GM18858 (cell line): ENCODE data around the gene PAPPA2.
"Not testable (repeated sequence)": the region's sequence is repeated elsewhere in the genome, so short reads cannot be mapped to it uniquely, and the experiment has no call there.

Experiments
- ATAC-seq: cut with Tn5 transposase; IDR thresholded peaks from one replicate; pipeline ENCODE4 v1.9.1; 2021; ENCODE audit not compliant: unreplicated experiment

The PAPPA2 gene

DNA sequence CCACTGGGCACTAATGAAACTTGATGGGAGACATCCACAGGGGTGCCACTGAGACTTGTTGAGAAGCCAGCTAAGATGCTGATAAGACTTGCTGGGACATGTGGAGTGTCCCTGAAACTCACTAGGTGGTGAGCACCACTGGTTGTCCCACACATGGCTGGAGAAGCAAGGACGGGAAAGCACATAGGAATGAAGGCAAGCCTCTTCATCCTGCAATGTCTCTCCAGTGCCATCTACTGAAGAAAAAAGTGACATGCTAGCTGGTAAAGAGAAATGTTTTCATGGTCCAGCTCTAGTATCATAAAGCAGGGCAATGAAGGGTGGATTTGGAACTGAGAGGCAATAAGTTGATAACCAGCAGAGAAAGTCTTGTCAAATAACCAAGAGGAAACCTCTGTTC lies 283.0 kb downstream of the PAPPA2 start:
- no peak for ATAC-seq

DNA sequence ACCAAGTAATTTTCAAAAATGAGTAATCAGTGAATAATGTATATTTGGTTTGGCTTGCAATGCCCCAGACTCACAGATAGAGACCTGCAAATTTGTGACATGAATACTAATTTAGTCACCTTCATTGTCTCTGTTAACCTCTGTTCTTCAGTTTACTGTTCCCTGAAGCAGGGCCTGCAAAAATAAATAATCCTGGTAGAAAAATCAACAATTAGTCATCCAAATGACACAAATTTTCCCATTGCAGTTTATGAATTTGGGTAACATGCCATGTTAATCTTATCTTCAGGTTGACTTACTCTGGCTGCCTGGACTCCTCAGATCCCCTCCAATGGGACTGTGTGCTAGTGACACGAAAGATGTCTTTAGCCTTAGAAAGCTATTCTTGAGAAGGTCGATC lies 289.5 kb downstream of the PAPPA2 start:
- ATAC-seq, result no peak

DNA sequence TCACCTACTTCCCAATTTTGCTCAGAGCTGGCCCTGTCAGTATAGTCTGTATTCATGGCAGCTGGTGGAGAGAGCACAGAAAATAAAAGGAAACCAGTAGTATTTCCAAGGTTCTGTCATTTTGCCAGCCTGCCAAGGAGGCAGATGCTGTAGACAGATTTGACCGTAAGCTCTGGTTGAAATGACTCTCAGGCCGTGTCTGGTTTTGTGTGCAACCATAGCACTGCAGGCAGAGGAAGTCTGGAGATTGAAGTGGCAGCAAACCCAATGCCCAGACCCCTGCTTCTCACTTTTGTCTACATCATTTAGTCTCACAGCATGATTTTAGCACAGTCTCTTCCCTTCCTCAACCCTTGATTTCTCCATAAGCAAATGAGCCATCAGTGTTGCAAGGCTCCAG lies 291.7 kb downstream of the PAPPA2 start:
- no peak for ATAC-seq

- ATAC-seq, result not testable (repeated sequence)
Observed at GRCh38 chr1:176756817-176757216, 293.8 kb downstream of the PAPPA2 start.

DNA sequence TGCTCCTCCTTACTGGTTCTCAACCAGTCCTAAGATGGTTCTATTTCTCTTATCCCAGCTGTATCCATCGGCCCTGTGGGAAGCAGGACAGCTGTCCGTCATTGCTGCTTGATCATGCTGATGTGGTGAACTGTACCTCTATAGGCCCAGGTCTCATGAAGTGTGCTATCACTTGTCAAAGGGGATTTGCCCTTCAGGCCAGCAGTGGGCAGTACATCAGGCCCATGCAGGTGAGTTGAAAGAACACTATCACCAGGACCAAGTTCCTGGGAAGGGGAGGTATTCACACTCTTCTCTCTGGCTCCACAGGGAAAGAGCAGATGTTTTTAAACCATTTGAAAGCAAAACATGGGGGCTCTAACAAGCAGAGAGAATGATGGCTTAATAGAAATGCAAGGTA lies 302.6 kb downstream of the PAPPA2 start:
- no peak for ATAC-seq

DNA sequence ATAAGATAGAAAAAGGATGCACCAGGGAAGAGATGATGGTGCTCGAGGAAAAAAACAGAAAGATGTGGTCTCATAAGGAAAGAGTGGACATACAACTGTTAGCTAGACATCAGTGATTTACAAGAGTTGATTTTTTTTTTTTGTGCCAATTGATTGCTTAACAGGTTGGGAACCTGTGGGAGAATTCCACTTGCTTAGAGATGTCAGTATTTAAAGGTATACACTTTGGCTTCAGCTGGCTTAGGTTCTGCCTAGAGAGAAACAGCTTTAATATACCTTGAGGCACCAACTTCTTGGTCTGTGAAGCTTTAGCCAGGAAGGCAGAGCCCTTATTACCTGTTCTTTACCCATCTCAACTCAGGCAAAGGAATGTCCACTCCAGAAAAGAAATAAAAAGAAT lies 303.8 kb downstream of the PAPPA2 start:
- ATAC-seq, result no peak

- ATAC-seq, result no peak
Observed at GRCh38 chr1:176767714-176768136, 304.8 kb downstream of the PAPPA2 start.

GRCh38 chr1:176768532-176768931 lies 305.6 kb downstream of the PAPPA2 start:
- ATAC-seq, result no peak

DNA sequence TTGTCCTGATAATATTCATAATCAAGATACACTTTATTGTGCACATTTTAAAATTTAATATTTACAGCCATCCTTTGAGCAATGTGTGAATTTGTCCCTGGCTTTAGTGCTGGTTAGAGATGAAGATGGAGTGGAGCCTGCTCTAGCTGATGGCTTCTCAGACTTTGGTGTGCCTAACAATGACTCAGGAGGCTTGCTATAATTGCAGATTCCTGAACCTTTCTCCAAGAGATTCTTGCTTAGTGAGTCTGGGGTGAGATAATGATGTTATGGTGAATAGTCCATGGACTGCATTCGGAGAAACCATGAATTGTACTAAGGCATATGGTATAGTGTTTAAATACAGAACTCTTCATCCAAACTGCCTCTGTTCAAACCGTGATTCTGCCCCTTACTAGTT lies 307.1 kb downstream of the PAPPA2 start:
- ATAC-seq, result no peak

GRCh38 chr1:176773038-176773437 lies 310.1 kb downstream of the PAPPA2 start:
- no peak for ATAC-seq

GRCh38 chr1:176774224-176774623 lies 311.2 kb downstream of the PAPPA2 start:
- ATAC-seq, result no peak

DNA sequence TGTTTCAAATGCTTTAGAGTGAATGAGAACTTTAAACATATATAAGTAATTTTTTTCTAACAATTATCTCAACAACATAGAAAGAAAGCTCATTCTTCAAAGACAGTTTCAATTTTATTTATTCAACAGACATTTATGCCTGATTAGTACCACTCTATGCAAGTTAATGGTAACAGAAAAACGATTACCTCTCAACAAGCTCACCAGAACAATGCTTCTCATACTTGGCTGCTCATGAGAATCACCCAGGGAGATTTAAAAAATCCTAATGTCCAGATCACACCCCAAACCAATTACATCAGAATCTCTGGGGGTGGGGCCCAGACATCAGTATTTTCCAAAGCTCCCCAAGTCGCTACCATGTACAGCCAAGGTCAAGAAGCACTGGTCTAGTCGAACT lies 312.4 kb downstream of the PAPPA2 start:
- ATAC-seq, result no peak

- no peak for ATAC-seq
Observed at GRCh38 chr1:176775996-176776395, 313.0 kb downstream of the PAPPA2 start.

- ATAC-seq, result no peak
Observed at GRCh38 chr1:176778056-176778455, 315.1 kb downstream of the PAPPA2 start.

DNA sequence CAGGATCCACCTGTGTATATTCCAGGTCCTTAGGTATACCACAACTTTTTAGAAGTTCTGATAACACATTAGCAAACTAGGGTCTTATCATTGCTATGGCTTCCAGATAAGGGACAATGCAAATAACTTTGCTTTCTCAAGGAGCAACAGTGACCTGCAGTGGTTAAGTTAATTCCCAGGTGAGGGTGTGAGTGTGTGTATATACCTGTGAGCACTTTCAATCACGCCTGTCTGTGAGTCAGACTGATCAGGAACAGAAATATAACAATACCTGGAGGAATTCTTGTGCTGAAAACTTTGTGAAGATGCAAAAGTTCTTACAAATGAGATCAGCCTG lies 317.0 kb downstream of the PAPPA2 start:
- no peak for ATAC-seq

DNA sequence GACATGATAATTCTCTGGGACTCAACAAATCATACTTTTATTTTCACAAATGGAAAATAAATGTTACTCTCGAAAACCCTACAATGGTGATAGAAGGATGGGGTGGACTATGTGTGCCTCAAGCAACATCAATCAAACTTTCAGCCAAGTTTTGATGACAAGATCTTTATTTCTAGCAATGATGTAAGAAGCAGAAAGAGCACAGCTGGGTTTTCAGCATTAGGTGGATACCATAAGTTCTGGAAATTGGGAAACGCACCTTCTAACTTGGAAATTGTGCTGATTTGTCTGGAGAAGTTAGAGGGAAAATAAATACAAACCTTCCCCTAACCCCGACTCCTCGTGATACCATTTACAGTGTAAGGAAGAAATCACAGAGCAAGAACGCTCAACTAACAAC lies 320.3 kb downstream of the PAPPA2 start:
- ATAC-seq, result no peak

DNA sequence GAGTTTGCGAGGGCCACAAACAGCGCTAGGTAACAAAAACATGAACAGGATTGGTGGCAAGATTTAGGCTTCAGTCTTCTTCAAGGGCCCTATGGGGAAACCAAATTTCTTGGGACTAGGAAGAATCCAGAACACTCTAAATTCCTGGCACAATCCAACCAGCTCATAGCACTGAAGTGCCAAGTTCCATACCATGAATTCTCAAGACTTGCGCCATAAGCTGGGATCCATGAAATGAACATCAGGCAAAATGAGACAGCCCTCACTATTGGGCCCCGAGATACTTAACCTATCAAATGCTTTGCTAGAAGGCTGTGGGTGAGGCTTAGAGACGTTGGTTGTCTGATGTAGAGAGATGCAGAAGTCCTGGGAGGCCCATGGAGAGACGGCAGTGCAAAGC lies 322.1 kb downstream of the PAPPA2 start:
- ATAC-seq, result no peak

DNA sequence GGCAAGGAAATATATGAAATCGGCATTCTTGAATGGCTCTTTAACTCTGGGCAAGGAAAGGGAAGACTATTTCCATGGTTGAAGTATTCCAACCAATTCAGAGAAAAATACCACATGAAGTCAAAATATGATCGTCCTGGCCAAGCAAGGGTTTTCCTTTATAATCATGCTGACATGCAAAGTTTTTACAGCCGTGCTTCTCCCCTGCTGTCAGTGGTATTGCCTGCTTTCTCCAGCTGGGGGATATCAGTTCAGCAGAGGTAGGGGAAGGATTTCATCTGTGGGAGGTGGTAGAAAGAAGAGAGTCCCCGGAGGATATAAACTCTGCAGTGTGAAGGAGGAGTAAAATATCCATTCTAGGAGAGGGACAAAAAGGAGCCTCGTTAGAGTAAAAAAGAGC lies 322.8 kb downstream of the PAPPA2 start:
- no peak for ATAC-seq

DNA sequence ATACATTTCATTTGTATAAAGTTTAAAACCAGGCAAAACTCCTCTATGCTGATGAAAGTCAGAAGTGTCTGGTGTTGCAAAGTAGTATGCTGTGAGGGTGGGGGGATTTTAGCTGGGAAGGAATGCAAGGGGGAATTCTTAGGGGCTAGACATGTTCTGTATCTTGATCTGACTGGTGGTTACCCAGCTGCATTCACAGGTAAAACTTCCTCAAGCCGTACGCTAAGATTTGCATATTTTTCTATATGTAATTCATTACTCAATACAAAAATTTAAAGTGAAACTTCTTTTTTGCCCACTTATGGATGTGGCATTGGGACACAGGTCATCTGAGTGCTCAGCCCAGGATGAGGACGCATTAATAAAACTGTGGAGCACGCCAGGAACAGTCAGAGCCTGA lies 323.3 kb downstream of the PAPPA2 start:
- no peak for ATAC-seq

DNA sequence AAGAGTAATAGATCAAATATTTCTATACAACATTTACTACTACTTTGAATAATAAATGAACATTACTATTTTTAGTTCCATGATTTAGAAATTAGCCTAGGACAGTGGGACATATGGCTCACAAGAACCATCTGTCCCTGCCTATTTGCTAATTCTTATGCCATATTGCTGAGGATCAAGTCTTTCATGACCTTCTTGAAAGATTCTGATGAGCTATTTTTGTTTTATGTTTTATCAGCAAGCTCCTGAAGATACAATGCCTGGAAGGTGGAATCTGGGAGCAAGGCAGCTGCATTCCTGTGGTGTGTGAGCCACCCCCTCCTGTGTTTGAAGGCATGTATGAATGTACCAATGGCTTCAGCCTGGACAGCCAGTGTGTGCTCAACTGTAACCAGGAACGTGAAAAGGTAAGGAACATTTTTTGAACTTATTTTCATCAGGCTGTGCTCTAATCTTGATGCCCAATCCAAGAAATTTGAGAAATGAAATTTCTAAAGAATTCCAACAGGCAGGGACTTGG lies 326.7 kb downstream of the PAPPA2 start:
- ATAC-seq, result no peak

GRCh38 chr1:176790786-176791185 lies 327.8 kb downstream of the PAPPA2 start:
- ATAC-seq, result no peak

- ATAC-seq, result no peak
Observed at GRCh38 chr1:176791906-176792305, 328.9 kb downstream of the PAPPA2 start.

DNA sequence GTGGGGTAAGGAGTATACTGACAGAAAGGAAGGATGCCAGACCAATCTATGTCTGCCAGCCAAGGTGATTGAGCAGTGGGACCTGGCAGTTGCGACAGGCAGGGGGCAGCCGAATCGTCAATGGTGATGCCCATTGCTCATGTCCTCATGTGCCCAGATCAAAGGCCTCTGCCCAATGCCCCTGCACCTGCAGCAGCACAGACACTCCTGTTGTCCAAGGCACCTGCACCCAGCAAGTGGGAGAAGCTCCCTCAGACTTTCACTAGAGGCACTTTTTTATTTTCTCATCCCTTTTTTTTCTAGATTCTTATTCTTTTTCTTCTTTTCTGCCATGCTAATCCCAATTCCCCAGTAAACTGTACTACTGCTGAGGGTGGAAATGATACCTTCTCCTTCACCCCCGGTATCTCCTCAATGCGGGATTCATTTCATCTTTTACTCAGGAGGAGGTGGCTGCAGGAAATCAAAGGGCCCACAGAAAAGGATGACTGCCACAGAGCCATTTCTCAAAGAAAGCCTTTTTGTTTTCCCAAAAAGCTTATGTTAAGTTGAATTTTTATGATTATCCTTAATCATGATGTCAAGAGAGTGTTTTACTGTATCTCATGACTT lies 332.0 kb downstream of the PAPPA2 start:
- no peak for ATAC-seq
